ENCODE measurements around the gene PERCC1. TPM values are rescaled to one million over a fixed set of nuclear protein-coding genes. Genes with fewer than 3 reads are reported as not detected.

PERCC1 gene
- total and polyA plus RNA-seq, 3 donors from 2014 or later = 0.31 to 0.71 TPM; not detected in 1

DNA sequence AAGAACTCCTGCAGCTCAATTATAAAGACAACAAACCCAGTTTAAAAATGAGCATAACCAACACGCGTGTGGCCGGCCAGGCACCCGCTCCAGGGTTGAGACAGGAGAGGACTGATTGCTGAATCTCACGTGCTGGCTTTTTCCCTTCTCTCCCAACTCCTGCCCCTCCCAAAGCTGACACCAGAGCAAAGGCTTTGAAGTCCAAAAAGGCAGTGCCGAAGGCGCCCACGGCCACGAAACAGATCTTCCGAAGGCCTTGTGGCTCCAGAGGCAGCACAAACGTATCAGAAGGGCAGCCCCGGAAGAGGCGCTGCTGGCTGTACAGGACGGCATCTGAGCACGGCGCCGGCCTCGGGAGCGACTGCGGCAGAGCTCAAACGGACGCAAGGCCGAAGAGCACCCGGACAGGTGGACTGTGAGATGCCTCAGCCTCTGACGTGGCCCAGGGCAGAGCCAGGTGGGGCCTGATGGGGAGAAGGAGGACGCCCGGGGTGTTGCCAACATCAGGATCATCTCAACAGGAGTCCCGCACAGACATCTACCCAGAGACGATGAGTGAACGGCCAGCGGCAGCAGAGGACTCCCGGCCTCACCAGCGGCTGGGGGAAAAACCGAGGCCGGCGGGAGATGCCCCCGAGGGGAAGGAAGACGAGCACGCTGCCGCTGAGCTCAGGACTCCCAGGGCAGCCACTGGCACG lies 33.5 kb downstream of the PERCC1 start:
- H3K9me3 ChIP-seq = no peaks in the 10 kb centered on the region
- TF ChIP-seq POLR2A (IDR thresholded peaks at IDR 0.05) = no peak
- TF ChIP-seq CTCF (IDR thresholded peaks at IDR 0.05) = no peak
- no peaks in the 10 kb centered on the region for H3K4me1 ChIP-seq
- H3K4me3 ChIP-seq = no peak overlapping the region
- no peaks in the 10 kb centered on the region for H3K27me3 ChIP-seq
- no peak for DNase-seq
- WGBS, 2 donors = 89 to 90% methylated on average over 15 to 41 of the region's 41 CpGs
- no peak overlapping the region for H3K27ac ChIP-seq
- H3K36me3 ChIP-seq (ENCODE audit: low read depth, missing control alignments) = no peaks in the 10 kb centered on the region
- intact Hi-C loops (cut with DNase I; ENCODE audit: low total_unique reads) = no loop called here

GRCh38 chr16:1464894-1465566 lies 34.2 kb downstream of the PERCC1 start:
- H3K27ac ChIP-seq = no peak overlapping the region
- DNase-seq = no peak
- H3K27me3 ChIP-seq = no peaks in the 10 kb centered on the region
- H3K36me3 ChIP-seq (ENCODE audit: low read depth, missing control alignments) = no peaks in the 10 kb centered on the region
- intact Hi-C loops (cut with DNase I; ENCODE audit: low total_unique reads) = no loop called here
- no peaks in the 10 kb centered on the region for H3K4me1 ChIP-seq
- no peaks in the 10 kb centered on the region for H3K9me3 ChIP-seq
- H3K4me3 ChIP-seq = no peak overlapping the region
- TF ChIP-seq CTCF (IDR thresholded peaks at IDR 0.05) = no peak
- 88 to 91% methylated on average over 32 to 33 of the region's 33 CpGs for WGBS, 2 donors

- Histone ChIP-seq H3K36me3 (ENCODE audit: low read depth, missing control alignments) (no peaks in the 10 kb centered on the region), H3K4me1 (no peaks in the 10 kb centered on the region), H3K9me3 (no peaks in the 10 kb centered on the region), H3K27me3 (no peaks in the 10 kb centered on the region), H3K4me3 (no peak overlapping the region), H3K27ac (no peak overlapping the region)
- intact Hi-C loops (cut with DNase I; ENCODE audit: low total_unique reads) = no loop called here
- 93 to 98% methylated on average over 2 to 13 of the region's 13 CpGs for WGBS, 2 donors
- no peak for TF ChIP-seq CTCF (IDR thresholded peaks at IDR 0.05)
- TF ChIP-seq POLR2A (IDR thresholded peaks at IDR 0.05) = no peak
- no peak for DNase-seq
These were observed 34.7 kb downstream of the PERCC1 start for GRCh38 chr16:1465567-1465915.

DNA sequence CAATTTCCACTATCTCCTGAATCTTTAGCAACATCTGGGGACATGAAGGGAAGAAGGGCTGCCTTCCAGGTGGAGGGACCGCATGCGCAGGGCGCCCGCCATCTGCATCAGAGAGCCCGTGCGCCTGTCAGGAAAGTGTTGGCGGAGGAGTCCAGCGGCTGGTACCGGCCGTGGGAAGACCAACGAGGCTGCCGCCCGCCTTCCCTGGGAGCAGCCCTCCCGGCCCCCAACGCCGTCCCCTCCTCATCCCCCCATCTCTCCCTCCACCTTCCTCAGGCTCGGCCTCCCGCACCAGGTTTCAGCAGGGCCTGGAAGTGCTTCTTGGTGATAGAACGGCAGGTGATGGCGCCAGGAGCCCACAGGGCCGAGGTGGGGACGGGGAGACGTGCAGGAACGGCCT lies 35.2 kb downstream of the PERCC1 start:
- Histone ChIP-seq H3K27me3 (no peaks in the 10 kb centered on the region), H3K27ac (no peak overlapping the region), H3K4me3 (no peak overlapping the region), H3K9me3 (no peaks in the 10 kb centered on the region), H3K36me3 (ENCODE audit: low read depth, missing control alignments) (no peaks in the 10 kb centered on the region), H3K4me1 (peaks cover 4% of the 10 kb centered on the region)
- WGBS, 2 donors = 87% methylated on average over 17 to 24 of the region's 24 CpGs
- TF ChIP-seq CTCF (IDR thresholded peaks at IDR 0.05) (no peak), POLR2A (IDR thresholded peaks at IDR 0.05) (no peak)
- intact Hi-C loops (cut with DNase I; ENCODE audit: low total_unique reads) = no loop called here
- DNase-seq = no peak

Data from testis (tissue), 3 donors.